AG04449 (cell line): ENCODE results near the gene GAST.
A peak's percentile ranks its signal among the peaks of the same experiment; 100 is the strongest.
"Not testable (repeated sequence)": the region's sequence is repeated elsewhere in the genome, so short reads cannot be mapped to it uniquely, and the experiment has no call there.

Experiments
- CTCF ChIA-PET: fragments of 350-600 bp; formaldehyde crosslinking; extraction: SDS; loops from one replicate; lab custom pipeline; 2021; ENCODE audit warnings: antibody characterized with exemption; lab: Yijun Ruan, JAX
- POLR2A ChIA-PET: fragments of 400-600, 350-600 bp; formaldehyde crosslinking; extraction: SDS; loops from one replicate; lab custom pipeline; 2020; ENCODE audit warnings: antibody characterized with exemption, inconsistent platforms; lab: Yijun Ruan, JAX
- DNase-seq: peaks from one replicate; pipeline ENCODE4 v3.0.0-alpha.2; 2010; ENCODE audit warnings: low read depth, low spot score
- H3K4me3 ChIP-seq: 2 replicates; pipeline ENCODE4 v1.5.1; 2011; ENCODE audit warnings: low read depth, mild to moderate bottlenecking, control low read depth, low read length
- TF ChIP-seq, protein P1 (sequence below): IDR thresholded peaks from one replicate; pipeline ENCODE4 v1.5.1; 2011; ENCODE audit warnings: mild to moderate bottlenecking, moderate library complexity, low read length, control low read depth, inconsistent platforms; ENCODE audit not compliant: insufficient read depth; ENCODE audit errors: missing control alignments

Gene GAST

DNA sequence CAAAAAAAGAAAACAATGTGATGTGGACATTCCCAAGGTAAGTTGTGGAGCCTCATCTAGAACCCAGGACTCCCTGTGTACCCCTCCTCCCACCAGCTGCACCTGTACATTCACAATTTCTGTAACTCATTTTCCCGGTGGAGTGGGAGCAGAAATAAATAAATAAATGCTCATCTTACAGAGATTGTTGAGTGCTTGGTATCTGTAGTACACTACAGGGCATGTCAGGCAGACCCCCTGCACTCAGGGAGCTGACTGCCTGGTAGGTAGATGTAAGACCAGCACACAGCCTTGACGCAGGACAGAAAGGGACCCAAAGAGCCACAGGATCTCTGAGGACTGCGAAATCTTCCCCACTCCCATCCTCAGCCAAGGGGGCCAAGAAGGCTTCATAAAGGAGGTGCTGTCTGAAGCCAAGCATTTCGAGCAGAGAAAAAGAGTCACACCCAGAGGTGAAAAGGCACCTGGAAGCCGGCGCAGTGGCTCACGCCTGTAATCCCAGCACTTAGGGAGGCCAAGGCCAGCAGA is 16.9 kb upstream of the GAST start:
- ChIA-PET CTCF (interaction anchor here (0.7 to 6.9 kb wide), 23 partner anchors 9 to 176 kb away, joined by 3 to 114 read pairs (median 6); partner anchors contain the start of genes GAST, KRT14 and P3H4), POLR2A (no interaction called here)
- no peak for DNase-seq
- TF ChIP-seq, protein P1, sequence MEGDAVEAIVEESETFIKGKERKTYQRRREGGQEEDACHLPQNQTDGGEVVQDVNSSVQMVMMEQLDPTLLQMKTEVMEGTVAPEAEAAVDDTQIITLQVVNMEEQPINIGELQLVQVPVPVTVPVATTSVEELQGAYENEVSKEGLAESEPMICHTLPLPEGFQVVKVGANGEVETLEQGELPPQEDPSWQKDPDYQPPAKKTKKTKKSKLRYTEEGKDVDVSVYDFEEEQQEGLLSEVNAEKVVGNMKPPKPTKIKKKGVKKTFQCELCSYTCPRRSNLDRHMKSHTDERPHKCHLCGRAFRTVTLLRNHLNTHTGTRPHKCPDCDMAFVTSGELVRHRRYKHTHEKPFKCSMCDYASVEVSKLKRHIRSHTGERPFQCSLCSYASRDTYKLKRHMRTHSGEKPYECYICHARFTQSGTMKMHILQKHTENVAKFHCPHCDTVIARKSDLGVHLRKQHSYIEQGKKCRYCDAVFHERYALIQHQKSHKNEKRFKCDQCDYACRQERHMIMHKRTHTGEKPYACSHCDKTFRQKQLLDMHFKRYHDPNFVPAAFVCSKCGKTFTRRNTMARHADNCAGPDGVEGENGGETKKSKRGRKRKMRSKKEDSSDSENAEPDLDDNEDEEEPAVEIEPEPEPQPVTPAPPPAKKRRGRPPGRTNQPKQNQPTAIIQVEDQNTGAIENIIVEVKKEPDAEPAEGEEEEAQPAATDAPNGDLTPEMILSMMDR = no peak
- H3K4me3 ChIP-seq = no peak overlapping the region

DNA sequence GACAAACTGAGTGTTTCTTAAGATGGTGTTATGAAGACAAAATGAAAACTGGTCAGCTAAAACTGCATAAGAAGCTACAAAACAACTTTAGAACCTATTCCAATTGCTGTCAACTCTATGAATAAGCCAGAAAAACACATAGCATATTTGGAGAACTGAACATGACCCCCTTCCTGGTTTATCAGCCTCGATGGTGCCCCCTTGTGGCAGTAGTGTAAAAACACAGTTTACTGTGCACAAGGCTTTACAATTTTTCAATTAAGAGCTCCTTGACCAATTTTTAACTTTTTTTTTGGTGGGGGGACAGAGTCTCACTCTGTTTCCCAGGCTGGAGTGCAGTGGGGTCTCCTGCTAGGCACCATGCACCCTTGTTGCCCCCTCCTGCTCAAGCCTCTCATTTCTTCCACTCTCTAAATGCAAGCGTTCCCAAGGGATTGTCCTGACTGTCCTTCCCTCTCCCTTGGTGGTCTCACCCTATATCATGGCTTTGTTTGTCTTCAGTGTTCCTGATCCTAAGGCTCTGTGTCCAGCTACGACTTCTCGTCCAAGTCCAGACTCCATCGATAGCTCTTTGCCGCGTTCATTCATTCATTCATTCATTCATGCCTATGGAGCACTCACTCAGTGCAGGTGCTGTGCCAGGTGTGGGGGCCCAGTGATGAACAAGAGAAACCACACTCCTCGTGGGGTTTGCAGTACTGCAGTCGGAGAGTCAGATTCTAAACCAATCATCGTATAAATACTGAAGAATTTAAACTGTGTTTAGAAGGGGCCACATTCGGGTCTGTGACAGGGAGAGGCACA is 16.0 kb upstream of the GAST start:
- no peak for DNase-seq
- no peak overlapping the region for H3K4me3 ChIP-seq
- POLR2A ChIA-PET = interaction anchor here (1.0 kb wide), 1 partner anchor 12 kb away, joined by 5 read pairs; no protein-coding TSS in a partner anchor
- TF ChIP-seq, protein P1 = peak; percentile 65
- CTCF ChIA-PET = interaction anchor here (0.5 to 6.9 kb wide), 37 partner anchors 10 to 1774 kb away, joined by 3 to 114 read pairs (median 4); partner anchors contain the start of genes GAST, HAP1, KRT14 and P3H4

DNA sequence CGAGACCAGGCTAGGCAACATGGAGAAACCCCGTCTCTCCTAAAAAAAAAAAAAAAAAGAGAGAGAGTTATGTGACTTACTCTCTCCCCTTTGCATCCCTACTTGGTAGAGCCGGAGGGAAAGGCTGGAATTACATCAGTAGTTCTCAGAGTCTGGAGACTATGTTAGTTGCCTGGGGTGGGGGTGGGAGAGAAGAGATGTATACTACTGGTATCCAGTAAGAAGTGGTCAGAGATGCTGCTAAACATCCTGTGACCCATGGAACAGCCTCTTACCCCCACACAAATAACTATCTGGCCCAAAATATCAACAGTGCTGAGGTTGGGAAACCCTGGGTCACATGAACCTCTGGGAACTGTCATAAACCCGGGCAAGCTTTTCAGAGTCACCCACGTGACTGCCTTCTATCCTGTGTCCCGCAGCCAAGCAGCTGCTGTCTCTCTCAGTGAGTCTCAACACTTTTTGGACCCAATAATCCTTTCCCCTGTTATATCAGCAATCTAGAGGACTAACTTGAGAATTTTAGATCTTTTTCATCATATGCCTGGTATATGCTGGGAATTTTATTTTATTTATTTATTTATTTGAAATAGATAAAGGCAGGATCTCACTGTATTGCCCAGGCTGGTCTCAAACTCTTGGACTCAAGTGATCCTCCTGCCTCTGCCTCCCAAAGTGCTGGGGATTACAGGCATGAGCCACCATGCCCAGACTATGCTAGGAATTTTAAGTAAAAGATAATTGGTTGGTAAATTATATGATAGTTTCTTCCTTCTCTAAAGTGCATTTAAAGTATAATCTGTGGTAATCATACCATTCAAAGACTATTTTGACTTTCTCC is 14.8 kb upstream of the GAST start:
- TF ChIP-seq, protein P1 = no peak
- CTCF ChIA-PET = interaction anchor here (1.0 to 6.9 kb wide), 2 partner anchors 9 to 11 kb away, joined by 3 to 114 read pairs; partner anchors contain the start of gene GAST
- H3K4me3 ChIP-seq = no peak overlapping the region
- POLR2A ChIA-PET = no interaction called here
- no peak for DNase-seq

DNA sequence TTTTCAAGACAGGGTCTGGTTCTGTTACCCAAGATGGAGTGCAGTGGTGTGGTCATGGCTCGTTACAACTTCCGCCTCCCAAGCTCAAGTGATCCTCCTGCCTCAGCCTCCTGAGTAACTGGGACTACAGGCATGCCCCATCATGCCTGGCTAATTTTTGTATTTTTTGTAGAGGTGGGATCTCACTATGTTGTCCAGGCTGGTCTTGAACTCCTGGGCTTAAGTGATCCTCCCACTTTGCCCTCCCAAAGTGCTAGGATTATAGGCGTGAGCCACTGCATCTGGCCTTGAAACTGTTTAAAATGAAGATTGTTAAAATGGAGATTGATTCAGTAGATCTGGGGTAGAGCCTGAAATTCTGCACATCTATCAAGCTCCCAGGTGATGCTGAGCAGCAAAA is 11.3 kb upstream of the GAST start:
- CTCF ChIA-PET = interaction anchor here (0.8 kb wide), 1 partner anchor 11 kb away, joined by 3 read pairs; no protein-coding TSS in a partner anchor
- POLR2A ChIA-PET = interaction anchor here (1.4 kb wide), 1 partner anchor 13 kb away, joined by 4 read pairs; no protein-coding TSS in a partner anchor
- not testable (repeated sequence) for H3K4me3 ChIP-seq, DNase-seq

DNA sequence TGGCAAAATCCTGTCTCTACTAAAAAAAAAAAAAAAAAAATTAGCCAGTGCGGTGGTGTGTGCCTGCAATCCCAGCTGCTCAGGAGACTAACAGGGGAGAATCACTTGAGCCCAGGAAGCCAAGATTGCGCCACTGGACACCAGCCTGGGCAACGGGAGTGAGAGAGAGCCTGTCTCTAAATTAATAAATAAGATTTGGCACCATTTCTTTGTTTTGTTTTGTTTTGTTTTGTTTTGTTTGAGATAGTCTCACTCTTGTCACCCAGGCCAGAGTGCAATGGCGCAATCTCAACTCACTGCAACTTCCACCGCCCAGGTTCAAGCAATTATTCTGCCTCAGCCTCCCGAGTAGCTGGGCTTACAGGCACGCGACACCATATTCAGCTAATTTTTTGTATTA is 9.4 kb upstream of the GAST start:
- TF ChIP-seq, protein P1 = no peak
- ChIA-PET POLR2A (interaction anchor here (1.6 kb wide), 1 partner anchor 14 kb away, joined by 4 read pairs; the partner anchor contains the start of gene EIF1), CTCF (no interaction called here)
- H3K4me3 ChIP-seq = no peak overlapping the region
- no peak for DNase-seq

DNA sequence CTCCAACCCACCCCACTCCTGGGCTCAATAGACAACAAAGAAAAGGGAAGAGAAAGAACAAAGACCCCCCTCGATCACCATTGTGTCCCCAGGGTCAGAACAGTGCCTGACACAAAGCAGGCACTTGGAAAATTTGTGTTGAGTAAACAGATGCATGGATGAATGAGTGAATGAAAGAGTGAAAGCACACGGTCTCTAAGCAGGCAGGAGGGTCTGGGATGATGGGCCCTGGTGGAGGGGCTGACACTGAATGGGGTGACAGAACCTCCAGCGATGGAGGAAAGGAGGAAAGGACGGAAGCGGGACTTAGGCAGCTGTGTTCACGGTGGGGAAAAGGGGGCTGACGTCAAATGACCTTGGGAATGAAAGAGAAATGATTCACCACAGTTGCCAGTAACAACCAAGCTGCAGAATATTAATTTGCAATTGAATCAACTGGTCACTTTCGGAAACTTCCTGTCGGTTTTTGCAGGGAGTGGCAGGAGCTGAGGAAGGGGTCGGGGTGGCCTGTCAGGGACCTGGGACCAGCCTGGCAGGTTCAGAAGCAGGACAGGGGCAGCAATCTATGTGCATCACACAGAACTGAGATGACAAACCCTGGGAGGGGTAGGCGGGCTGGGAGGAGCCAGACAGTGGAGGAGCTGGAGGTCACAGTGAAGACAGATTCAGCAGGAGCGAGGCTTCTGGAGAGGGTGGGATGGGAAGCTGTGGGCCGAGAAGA is 6.7 kb upstream of the GAST start:
- CTCF ChIA-PET = interaction anchor here (1.3 to 9.0 kb wide), 2 partner anchors 9 to 106 kb away, joined by 4 to 114 read pairs; partner anchors contain the start of gene P3H4
- TF ChIP-seq, protein P1 = no peak
- POLR2A ChIA-PET = interaction anchor here (1.2 kb wide), 1 partner anchor 17 kb away, joined by 5 read pairs; no protein-coding TSS in a partner anchor
- no peak overlapping the region for H3K4me3 ChIP-seq
- DNase-seq = no peak
